SK-N-MC (cell line): Measurements from ENCODE around the gene TRAF7.

Experiments
- FOXP2 ChIP-seq: optimal IDR thresholded peaks from 2 replicates; pipeline ENCODE3; 2011; ENCODE audit warnings: mild to moderate bottlenecking, moderate library complexity; ENCODE audit not compliant: insufficient read depth; ENCODE audit errors: extremely low read length, control extremely low read depth
- POLR2AphosphoS5 ChIP-seq: IDR thresholded peaks from 2 replicates; pipeline ENCODE4 v1.6.1; 2012; ENCODE audit warnings: mild to moderate bottlenecking, low read depth, low read length, borderline replicate concordance

DNA sequence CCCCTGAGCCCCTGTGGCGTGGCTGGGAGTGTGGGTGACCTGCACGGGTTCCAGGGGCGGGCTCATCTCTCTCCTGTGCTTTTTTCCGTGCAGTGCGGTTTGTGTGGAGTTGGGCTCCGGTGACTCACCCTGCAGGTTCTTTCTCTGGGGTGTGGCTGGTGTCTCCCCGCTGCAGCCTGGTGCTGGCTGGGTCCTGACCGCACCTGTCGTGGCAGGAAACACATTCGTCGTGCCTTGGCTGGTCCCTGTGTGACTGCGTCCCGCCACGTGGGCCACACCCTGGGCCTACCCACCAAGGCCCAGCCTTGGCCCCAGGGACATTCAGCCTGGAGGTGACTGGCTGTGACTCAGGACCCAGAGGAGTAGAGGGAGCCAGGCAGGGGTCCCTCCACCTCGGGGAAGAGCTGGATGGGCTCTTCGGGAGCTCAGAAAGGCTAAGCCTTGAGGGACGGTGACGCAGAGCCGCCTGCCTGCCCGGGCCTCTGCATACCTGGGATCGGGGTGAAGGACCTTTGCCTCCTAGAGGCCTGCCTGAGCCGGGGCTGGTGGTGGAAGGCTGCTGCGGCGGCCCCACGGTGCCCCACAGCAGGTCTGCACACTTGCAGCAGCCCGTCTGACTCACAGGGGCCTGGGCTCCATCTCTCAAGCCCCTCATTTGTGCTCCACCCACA, 7.8 kb downstream of the TRAF7 start:
- no peak for TF ChIP-seq POLR2AphosphoS5
- TF ChIP-seq FOXP2 = no peak
